ENCODE measurements around the gene TVP23B. TPM values are rescaled to one million over a fixed set of nuclear protein-coding genes. Genes with fewer than 3 reads are reported as not detected.
"Not testable (repeated sequence)": the region's sequence is repeated elsewhere in the genome, so short reads cannot be mapped to it uniquely, and the experiment has no call there.

The TVP23B gene
- total and polyA plus RNA-seq, 4 donors, result 25.4 to 55.1 (median 26.6) TPM

GRCh38 chr17:18744726-18745125 is 36.3 kb upstream of the TVP23B start:
- H3K9me3 ChIP-seq (ENCODE audit: control insufficient read depth in 4 of 4, low read length in 3 of 4); H3K4me1 ChIP-seq (ENCODE audit: control insufficient read depth in 4 of 4, insufficient read depth in 4 of 4, low read length in 3 of 4); H3K36me3 ChIP-seq (ENCODE audit: control insufficient read depth in 4 of 4, insufficient read depth in 3 of 4, low read depth in 1 of 4, low read length in 3 of 4); H3K27ac ChIP-seq (ENCODE audit: low read depth in 1 of 2, low read length in 2 of 2); H3K9ac ChIP-seq (ENCODE audit: low read depth in 1 of 2, low read length in 2 of 2); DNase-seq (ENCODE audit: low spot score); H3K27me3 ChIP-seq (ENCODE audit: control insufficient read depth in 4 of 4, insufficient read depth in 4 of 4, low read length in 3 of 4); H3K4me3 ChIP-seq (ENCODE audit: low read depth in 1 of 3, low read length in 3 of 3): not testable (repeated sequence)
- WGBS, result 59% methylated on average over 4 of the region's 4 CpGs

- not testable (repeated sequence) for H3K4me1 ChIP-seq (ENCODE audit: control insufficient read depth in 4 of 4, insufficient read depth in 4 of 4, low read length in 3 of 4); H3K27me3 ChIP-seq (ENCODE audit: control insufficient read depth in 4 of 4, insufficient read depth in 4 of 4, low read length in 3 of 4); H3K4me3 ChIP-seq (ENCODE audit: low read depth in 1 of 3, low read length in 3 of 3); H3K36me3 ChIP-seq (ENCODE audit: control insufficient read depth in 4 of 4, insufficient read depth in 3 of 4, low read depth in 1 of 4, low read length in 3 of 4); H3K27ac ChIP-seq (ENCODE audit: low read depth in 1 of 2, low read length in 2 of 2); H3K9ac ChIP-seq (ENCODE audit: low read depth in 1 of 2, low read length in 2 of 2); H3K9me3 ChIP-seq (ENCODE audit: control insufficient read depth in 4 of 4, low read length in 3 of 4)
- peak; percentile 52 for DNase-seq (ENCODE audit: low spot score)
- TF ChIP-seq HNF4A (conservative IDR thresholded peaks at IDR 0.05), result peak in 1 of 2 donors; percentile 7
- WGBS, result 49% methylated on average over 3 of the region's 3 CpGs
Measured at GRCh38 chr17:18746551-18746950, 34.4 kb upstream of the TVP23B start.

DNA sequence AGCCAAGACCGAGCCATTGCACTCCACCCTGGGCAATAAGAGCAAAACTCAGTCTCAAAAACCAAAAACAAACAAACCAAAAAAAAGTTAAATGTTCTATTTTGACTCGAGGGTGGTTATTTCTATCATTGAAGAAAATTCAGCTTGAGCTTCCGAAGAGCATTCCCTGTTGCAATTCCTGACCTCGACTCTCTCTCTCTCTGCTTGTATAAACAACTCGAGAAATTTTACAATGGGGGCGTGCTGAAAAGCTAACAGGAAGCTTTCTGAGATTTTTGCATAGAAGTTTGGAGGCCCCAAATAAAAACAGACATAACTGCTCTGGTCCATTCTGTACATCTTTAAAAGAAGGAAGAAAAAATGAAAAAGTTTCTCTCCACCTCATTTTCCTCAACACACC is 33.5 kb upstream of the TVP23B start:
- H3K27me3 ChIP-seq (ENCODE audit: control insufficient read depth in 4 of 4, insufficient read depth in 4 of 4, low read length in 3 of 4); H3K27ac ChIP-seq (ENCODE audit: low read depth in 1 of 2, low read length in 2 of 2); H3K9me3 ChIP-seq (ENCODE audit: control insufficient read depth in 4 of 4, low read length in 3 of 4); DNase-seq (ENCODE audit: low spot score); H3K36me3 ChIP-seq (ENCODE audit: control insufficient read depth in 4 of 4, insufficient read depth in 3 of 4, low read depth in 1 of 4, low read length in 3 of 4); H3K4me3 ChIP-seq (ENCODE audit: low read depth in 1 of 3, low read length in 3 of 3); H3K4me1 ChIP-seq (ENCODE audit: control insufficient read depth in 4 of 4, insufficient read depth in 4 of 4, low read length in 3 of 4); H3K9ac ChIP-seq (ENCODE audit: low read depth in 1 of 2, low read length in 2 of 2): not testable (repeated sequence)
- WGBS, result 62% methylated on average over 6 of the region's 6 CpGs

DNA sequence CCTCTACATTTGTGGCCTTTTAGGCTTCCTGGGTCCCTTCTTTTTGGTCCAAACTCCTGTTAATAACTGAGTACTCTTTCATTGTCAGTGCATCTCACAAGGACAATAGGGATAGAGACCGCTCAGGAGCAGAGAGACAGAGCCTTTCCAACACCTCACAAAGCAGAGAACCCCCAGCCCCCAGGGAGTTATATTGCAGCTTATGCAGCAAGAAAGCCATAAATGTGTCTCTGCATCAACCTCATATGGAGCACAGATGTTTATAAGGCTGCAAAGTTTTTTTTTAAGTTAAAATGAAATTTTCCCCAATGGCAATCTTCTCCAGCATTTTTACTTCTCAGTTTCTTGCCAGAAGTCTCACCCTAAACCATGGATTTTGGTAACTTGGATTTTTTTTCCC is 30.7 kb upstream of the TVP23B start:
- not testable (repeated sequence) for H3K27ac ChIP-seq (ENCODE audit: low read depth in 1 of 2, low read length in 2 of 2); DNase-seq (ENCODE audit: low spot score); H3K27me3 ChIP-seq (ENCODE audit: control insufficient read depth in 4 of 4, insufficient read depth in 4 of 4, low read length in 3 of 4); H3K4me1 ChIP-seq (ENCODE audit: control insufficient read depth in 4 of 4, insufficient read depth in 4 of 4, low read length in 3 of 4); H3K36me3 ChIP-seq (ENCODE audit: control insufficient read depth in 4 of 4, insufficient read depth in 3 of 4, low read depth in 1 of 4, low read length in 3 of 4); H3K9ac ChIP-seq (ENCODE audit: low read depth in 1 of 2, low read length in 2 of 2); H3K4me3 ChIP-seq (ENCODE audit: low read depth in 1 of 3, low read length in 3 of 3); H3K9me3 ChIP-seq (ENCODE audit: control insufficient read depth in 4 of 4, low read length in 3 of 4)
- 98% methylated on average over 1 of the region's 1 CpG for WGBS

DNA sequence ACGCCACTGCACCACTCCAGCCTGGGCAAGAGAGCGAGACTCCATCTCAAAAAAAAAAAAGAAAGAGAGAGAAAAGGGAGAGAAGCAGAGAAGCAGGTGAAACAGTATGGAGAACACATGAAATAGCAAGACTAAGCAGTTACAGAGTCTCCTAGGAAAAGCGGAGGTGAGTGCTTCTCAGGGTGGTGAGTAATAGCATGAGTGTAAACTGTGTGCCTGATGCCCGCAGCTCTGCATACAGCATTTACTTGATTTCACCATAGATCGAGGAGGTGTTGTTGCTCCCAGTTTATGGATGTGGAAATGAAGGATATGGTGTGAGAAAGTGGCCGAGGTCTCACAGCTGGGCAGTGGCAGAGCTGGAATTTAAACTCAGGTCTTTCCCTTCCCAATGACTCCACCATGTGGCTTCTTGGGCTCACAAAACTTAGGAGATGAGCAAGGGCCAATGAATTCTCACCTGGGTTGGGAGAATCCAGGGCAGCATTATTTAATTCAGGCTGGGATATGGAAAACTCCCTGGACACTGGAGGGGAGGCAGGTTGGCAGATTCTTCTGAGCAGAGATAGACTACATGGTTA is 27.1 kb upstream of the TVP23B start:
- not testable (repeated sequence) for DNase-seq (ENCODE audit: low spot score); H3K9ac ChIP-seq (ENCODE audit: low read depth in 1 of 2, low read length in 2 of 2); H3K27ac ChIP-seq (ENCODE audit: low read depth in 1 of 2, low read length in 2 of 2); H3K4me3 ChIP-seq (ENCODE audit: low read depth in 1 of 3, low read length in 3 of 3); H3K36me3 ChIP-seq (ENCODE audit: control insufficient read depth in 4 of 4, insufficient read depth in 3 of 4, low read depth in 1 of 4, low read length in 3 of 4); H3K9me3 ChIP-seq (ENCODE audit: control insufficient read depth in 4 of 4, low read length in 3 of 4); H3K27me3 ChIP-seq (ENCODE audit: control insufficient read depth in 4 of 4, insufficient read depth in 4 of 4, low read length in 3 of 4); H3K4me1 ChIP-seq (ENCODE audit: control insufficient read depth in 4 of 4, insufficient read depth in 4 of 4, low read length in 3 of 4)
- WGBS, result 91% methylated on average over 5 of the region's 6 CpGs

GRCh38 chr17:18755969-18756368 is 25.0 kb upstream of the TVP23B start:
- H3K27me3 ChIP-seq (ENCODE audit: control insufficient read depth in 4 of 4, insufficient read depth in 4 of 4, low read length in 3 of 4); H3K4me1 ChIP-seq (ENCODE audit: control insufficient read depth in 4 of 4, insufficient read depth in 4 of 4, low read length in 3 of 4); DNase-seq (ENCODE audit: low spot score); H3K4me3 ChIP-seq (ENCODE audit: low read depth in 1 of 3, low read length in 3 of 3); H3K9me3 ChIP-seq (ENCODE audit: control insufficient read depth in 4 of 4, low read length in 3 of 4); H3K27ac ChIP-seq (ENCODE audit: low read depth in 1 of 2, low read length in 2 of 2); H3K36me3 ChIP-seq (ENCODE audit: control insufficient read depth in 4 of 4, insufficient read depth in 3 of 4, low read depth in 1 of 4, low read length in 3 of 4); H3K9ac ChIP-seq (ENCODE audit: low read depth in 1 of 2, low read length in 2 of 2): not testable (repeated sequence)
- WGBS, result 85% methylated on average over 4 of the region's 4 CpGs

DNA sequence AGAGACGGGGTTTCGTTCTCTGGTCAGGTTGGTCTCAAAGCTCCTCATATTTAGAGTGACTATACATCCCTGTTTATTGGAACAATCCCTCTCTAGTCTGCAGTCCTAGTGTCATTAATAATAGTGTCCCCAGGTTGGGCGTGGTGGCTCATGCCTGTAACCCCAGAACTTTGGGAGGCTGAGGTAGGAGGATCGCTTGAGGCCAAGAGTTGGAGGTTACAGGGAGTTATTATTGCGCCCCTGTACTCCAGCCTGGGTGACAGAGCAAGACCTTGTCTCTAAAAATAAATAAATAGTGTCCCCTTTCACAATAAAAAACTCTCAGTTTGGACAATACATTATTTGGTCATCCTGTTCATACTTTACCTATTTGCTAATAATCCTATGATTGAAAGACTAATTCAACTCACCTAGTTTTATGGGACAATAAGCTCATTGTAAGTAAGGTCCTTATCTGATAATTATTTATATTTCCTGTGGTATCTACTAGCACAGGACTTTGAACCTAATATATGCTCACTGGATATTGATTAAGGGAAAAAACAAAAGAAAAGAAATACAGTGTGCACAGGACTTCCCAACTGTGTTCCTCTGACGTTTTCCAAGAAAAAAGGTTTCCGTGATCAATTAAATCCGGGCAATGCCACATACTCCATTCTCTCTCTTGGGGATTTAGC is 23.5 kb upstream of the TVP23B start:
- H3K4me3 ChIP-seq (ENCODE audit: low read depth in 1 of 3, low read length in 3 of 3); H3K27me3 ChIP-seq (ENCODE audit: control insufficient read depth in 4 of 4, insufficient read depth in 4 of 4, low read length in 3 of 4); H3K36me3 ChIP-seq (ENCODE audit: control insufficient read depth in 4 of 4, insufficient read depth in 3 of 4, low read depth in 1 of 4, low read length in 3 of 4); H3K9me3 ChIP-seq (ENCODE audit: control insufficient read depth in 4 of 4, low read length in 3 of 4); H3K27ac ChIP-seq (ENCODE audit: low read depth in 1 of 2, low read length in 2 of 2); H3K4me1 ChIP-seq (ENCODE audit: control insufficient read depth in 4 of 4, insufficient read depth in 4 of 4, low read length in 3 of 4); DNase-seq (ENCODE audit: low spot score); H3K9ac ChIP-seq (ENCODE audit: low read depth in 1 of 2, low read length in 2 of 2): not testable (repeated sequence)
- WGBS, result 87% methylated on average over 8 of the region's 8 CpGs

DNA sequence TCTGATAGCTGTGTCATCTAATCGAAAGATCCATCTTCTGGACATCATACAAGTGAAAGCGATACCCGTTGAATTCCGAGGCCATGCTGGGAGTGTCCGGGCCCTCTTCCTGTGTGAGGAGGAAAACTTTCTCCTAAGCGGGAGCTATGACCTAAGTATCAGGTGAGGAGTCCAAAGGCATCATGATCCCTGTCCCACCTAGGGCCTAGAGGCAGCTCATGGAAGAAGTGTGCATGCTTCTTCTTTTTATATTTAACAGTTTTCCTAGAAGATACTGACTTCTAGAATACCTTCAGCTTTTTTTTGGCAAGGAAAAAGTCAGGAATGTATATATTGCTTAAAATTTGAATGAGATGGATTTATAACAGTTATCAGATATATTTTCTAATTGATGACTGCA is 22.6 kb upstream of the TVP23B start:
- not testable (repeated sequence) for H3K27ac ChIP-seq (ENCODE audit: low read depth in 1 of 2, low read length in 2 of 2); H3K4me1 ChIP-seq (ENCODE audit: control insufficient read depth in 4 of 4, insufficient read depth in 4 of 4, low read length in 3 of 4); H3K36me3 ChIP-seq (ENCODE audit: control insufficient read depth in 4 of 4, insufficient read depth in 3 of 4, low read depth in 1 of 4, low read length in 3 of 4); H3K27me3 ChIP-seq (ENCODE audit: control insufficient read depth in 4 of 4, insufficient read depth in 4 of 4, low read length in 3 of 4); H3K9me3 ChIP-seq (ENCODE audit: control insufficient read depth in 4 of 4, low read length in 3 of 4); H3K4me3 ChIP-seq (ENCODE audit: low read depth in 1 of 3, low read length in 3 of 3); H3K9ac ChIP-seq (ENCODE audit: low read depth in 1 of 2, low read length in 2 of 2); DNase-seq (ENCODE audit: low spot score)
- WGBS, result 100% methylated on average over 1 of the region's 6 CpGs

All from liver (tissue), 9 donors.